ENCODE measurements around the gene HADHB.
A peak's percentile ranks its signal among the peaks of the same experiment; 100 is the strongest.

HADHB gene

DNA sequence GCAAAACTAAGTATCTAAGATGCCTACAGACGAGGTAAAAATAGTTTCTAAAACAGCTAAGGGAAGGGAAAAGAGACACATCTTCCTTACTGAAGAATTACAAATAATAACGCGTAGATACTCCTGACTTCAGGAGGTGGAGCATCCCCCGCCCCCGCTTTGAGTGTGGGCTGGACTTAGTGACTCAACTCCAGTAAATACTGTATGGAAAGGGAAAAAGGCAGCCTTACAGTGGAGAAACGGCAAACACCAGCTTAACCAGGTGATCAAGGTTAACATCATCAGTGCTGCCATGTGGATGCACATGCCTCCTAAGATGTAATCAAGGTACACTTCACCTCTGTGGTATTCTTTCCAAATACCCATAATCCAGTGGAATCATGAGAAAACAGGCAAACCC, 47.9 kb downstream of the HADHB start:
- H3K27ac Mint-ChIP-seq = peak overlapping the region in 2 of 3 experiments; percentile 14 to 78
- peaks cover 7% of the 10 kb centered on the region for H3K4me1 Mint-ChIP-seq
- no peak overlapping the region for H3K4me3 Mint-ChIP-seq
- TF ChIP-seq CTCF (IDR thresholded peaks at IDR 0.05; ENCODE audit: unreplicated experiment in 3 of 3) = no peak
- H3K36me3 Mint-ChIP-seq (ENCODE audit: low read depth) = peaks cover 3% of the 10 kb centered on the region
- no peaks in the 10 kb centered on the region for H3K9me3 Mint-ChIP-seq
- peaks cover 8% of the 10 kb centered on the region for H3K27me3 Mint-ChIP-seq (ENCODE audit: low read depth)

DNA sequence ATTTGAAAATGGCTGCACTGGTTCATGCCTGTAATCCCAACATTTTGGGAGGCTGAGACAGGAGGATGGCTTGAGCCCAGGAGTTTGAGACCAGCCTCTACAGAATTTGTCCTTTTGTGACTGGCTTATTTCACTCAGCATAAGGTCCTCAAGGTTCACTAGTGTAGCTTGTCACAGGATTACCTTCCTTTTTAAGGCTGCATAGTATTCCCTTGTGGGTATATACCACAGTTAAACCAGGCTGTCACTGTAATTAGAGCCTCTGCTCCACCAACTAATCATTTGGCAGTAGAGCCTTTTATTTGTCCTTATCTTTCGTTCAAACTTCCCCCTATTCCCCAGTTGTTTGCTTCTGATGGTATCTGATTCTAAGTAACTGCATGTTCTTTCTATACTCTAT, 50.8 kb downstream of the HADHB start:
- Mint-ChIP-seq H3K27me3 (ENCODE audit: low read depth) (peaks cover 8% of the 10 kb centered on the region), H3K4me1 (peaks cover 7% of the 10 kb centered on the region), H3K9me3 (no peaks in the 10 kb centered on the region), H3K36me3 (ENCODE audit: low read depth) (no peaks in the 10 kb centered on the region), H3K27ac (no peak overlapping the region), H3K4me3 (no peak overlapping the region)
- no peak for TF ChIP-seq CTCF (IDR thresholded peaks at IDR 0.05; ENCODE audit: unreplicated experiment in 3 of 3)

DNA sequence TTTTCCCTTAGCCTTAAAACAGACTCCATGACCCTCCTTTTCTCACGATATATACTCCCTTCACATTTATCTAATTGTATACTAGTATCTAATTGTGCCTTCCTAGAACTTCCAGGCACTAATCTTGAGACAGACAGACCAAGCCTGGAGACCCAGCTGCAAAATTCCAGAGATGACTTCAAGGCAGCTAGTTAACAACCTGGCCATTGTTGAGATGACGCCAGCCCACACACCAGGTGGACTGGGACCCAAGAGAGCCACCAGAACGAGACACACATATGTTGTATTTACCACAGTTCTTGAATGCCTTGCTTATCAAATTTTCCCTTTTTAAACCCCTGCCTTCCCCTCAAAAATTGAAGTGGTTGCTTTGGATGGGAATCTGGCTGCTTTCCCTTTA, 52.3 kb downstream of the HADHB start:
- H3K27ac Mint-ChIP-seq = peak overlapping the region in 2 of 3 experiments; percentile 34 to 67
- no peak overlapping the region for H3K4me3 Mint-ChIP-seq
- peaks cover 7% of the 10 kb centered on the region for H3K4me1 Mint-ChIP-seq
- H3K9me3 Mint-ChIP-seq = no peaks in the 10 kb centered on the region
- peaks cover 8% of the 10 kb centered on the region for H3K27me3 Mint-ChIP-seq (ENCODE audit: low read depth)
- TF ChIP-seq CTCF (IDR thresholded peaks at IDR 0.05; ENCODE audit: unreplicated experiment in 3 of 3) = no peak
- H3K36me3 Mint-ChIP-seq (ENCODE audit: low read depth) = no peaks in the 10 kb centered on the region

DNA sequence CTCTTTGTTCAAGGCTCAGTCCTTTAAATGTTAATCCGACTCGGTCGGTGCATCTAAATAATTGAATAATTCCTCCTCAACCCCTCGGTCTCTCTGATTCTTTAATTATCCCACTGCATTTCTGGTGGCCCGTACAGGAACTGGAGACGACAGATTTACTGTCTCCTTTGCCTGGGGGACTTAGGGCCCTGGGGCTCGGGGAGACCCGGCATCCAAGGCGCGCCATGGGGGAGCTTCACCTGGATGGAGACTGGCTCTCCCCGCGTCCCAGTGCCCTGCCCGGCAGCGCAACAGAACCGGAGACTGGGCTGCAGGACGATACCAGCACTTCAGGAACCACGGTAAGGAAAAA, 53.5 kb downstream of the HADHB start:
- no peaks in the 10 kb centered on the region for H3K9me3 Mint-ChIP-seq

DNA sequence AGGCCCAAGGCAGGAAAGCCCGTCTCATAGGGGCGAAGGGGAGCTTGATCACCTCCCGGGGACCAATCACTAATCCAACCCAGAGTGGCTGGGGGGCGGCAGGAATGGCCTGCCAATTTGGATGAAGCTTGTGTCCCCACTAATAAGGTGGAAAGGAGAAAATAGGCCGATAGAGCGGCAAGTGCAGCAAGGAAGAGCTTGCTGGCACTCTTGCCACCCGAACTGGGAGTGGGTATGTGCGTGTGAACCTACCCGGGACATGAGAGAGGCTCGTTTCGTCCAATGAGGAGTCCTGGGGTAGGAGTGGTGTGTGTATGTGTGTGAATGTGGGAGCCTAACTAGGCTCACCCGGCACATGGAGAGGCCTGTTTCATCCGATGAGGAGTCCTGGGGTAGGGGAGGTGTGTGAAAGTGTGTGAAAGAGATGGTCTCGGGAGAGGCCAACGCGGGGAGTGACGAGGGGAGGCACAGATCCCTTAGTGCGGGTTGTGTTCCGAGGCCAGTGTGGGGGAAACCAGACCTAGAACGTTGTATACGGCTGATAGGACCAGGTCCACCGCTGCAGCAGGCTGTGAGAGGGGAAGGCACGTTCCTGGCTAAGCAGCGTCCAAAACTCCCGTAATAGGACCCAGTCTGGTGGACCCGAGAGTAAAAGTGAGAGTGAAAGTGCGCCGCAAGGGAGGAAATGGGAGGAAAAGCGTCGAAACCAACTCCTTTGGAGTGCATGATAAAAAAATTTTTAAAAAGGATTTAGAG, 54.1 kb downstream of the HADHB start:
- H3K27me3 Mint-ChIP-seq (ENCODE audit: low read depth) = peaks cover 8% of the 10 kb centered on the region
- no peak overlapping the region for H3K27ac Mint-ChIP-seq
- H3K4me3 Mint-ChIP-seq = no peak overlapping the region
- no peaks in the 10 kb centered on the region for H3K9me3 Mint-ChIP-seq
- no peaks in the 10 kb centered on the region for H3K36me3 Mint-ChIP-seq (ENCODE audit: low read depth)
- TF ChIP-seq CTCF (IDR thresholded peaks at IDR 0.05; ENCODE audit: unreplicated experiment in 3 of 3) = no peak
- H3K4me1 Mint-ChIP-seq = peaks cover 7% of the 10 kb centered on the region

More for the DNA sequence above, 53.5 kb downstream of the HADHB start:
- Mint-ChIP-seq H3K4me3 (no peak overlapping the region), H3K27ac (no peak overlapping the region), H3K27me3 (ENCODE audit: low read depth) (peaks cover 8% of the 10 kb centered on the region), H3K36me3 (ENCODE audit: low read depth) (no peaks in the 10 kb centered on the region), H3K4me1 (peaks cover 7% of the 10 kb centered on the region)
- TF ChIP-seq CTCF (IDR thresholded peaks at IDR 0.05; ENCODE audit: unreplicated experiment in 3 of 3) = no peak

DNA sequence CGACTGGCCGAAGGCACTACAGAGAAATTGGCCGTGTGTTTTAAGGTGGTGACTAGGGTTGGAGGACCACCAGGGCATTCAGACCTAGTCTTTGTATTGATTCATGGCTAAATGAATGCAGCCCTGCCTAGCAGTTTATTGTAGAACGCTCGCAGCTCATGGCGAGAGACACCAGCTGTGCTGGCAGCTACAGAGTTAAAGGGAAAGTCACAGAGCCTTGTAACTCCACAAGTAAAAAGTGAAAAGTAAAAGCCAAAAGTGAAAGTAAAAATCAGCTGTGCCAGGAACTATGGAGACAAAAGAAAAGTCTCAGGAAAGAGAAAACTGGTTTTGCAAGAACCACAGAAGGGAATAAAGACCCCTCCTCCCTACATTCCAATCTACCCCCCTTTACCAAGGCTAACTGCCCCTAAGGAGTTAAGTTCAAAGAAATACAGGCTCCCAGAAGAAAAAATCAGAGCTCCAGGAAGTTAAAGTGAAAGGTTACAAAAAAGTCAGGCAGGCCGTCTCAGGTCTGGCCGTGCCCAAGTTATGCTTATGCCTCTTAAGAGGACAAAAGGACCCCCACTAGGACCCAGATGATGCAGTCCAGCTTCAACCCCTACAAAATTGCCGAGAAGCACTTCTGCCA, 54.8 kb downstream of the HADHB start:
- Mint-ChIP-seq H3K27me3 (ENCODE audit: low read depth) (peaks cover 8% of the 10 kb centered on the region), H3K9me3 (no peaks in the 10 kb centered on the region), H3K4me3 (no peak overlapping the region), H3K4me1 (peaks cover 7% of the 10 kb centered on the region), H3K36me3 (ENCODE audit: low read depth) (no peaks in the 10 kb centered on the region), H3K27ac (no peak overlapping the region)
- TF ChIP-seq CTCF (IDR thresholded peaks at IDR 0.05; ENCODE audit: unreplicated experiment in 3 of 3) = no peak
